GM21360 (cell line): ENCODE results near the gene TTYH2.

Source experiments
- ATAC-seq: cut with Tn5 transposase; IDR thresholded peaks from one replicate; pipeline ENCODE4 v1.9.1; 2021; ENCODE audit warnings: mild to moderate bottlenecking, moderate library complexity; ENCODE audit not compliant: unreplicated experiment

The TTYH2 gene

DNA sequence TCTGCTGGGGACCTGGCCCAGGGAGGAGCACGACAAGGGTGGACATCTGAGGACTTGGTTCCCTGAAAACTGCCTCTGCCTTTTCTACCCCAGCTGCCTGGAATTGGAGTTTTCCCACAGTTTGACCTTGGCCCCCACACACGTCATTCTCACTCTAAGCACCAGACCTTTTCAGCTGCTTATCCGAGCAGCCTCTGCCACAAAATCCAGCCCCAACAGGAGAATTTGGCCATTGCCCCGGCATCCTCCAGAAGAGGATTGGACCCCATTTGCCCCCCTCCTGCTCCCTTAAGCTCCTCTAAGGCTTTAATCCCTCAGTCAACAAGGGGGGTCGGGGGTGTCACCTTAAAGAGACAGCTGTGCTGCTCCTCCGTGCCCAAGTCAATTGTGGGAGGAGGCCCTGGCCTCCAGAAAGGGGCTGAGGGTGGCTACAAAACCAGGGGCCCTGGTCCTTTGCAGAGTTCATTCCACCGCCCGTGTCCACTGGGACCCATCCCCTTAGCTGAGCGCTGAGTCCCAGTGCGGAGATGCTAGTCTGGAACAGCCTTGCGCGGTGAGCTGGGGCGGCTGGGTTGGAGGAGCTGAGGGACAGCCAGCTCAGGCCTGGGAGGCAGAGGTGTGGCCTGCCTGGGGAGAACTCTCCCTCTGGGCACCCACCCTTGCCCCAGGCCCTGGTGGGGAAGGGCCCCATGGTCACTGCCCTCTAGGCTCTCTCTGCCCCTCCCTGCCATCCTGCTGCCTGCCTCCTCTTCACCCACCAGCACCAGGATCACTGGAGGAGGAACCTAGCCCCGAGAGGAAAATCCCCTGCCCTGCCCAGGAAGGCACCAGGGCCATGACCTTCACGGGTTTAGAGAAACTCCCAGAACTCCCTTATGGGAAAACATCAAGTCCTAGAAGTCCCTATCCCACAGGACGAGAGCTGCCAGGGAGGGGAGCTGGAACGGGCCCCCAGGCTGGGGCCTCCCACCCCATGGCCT lies 18.8 kb downstream of the TTYH2 start:
- ATAC-seq, result no peak

DNA sequence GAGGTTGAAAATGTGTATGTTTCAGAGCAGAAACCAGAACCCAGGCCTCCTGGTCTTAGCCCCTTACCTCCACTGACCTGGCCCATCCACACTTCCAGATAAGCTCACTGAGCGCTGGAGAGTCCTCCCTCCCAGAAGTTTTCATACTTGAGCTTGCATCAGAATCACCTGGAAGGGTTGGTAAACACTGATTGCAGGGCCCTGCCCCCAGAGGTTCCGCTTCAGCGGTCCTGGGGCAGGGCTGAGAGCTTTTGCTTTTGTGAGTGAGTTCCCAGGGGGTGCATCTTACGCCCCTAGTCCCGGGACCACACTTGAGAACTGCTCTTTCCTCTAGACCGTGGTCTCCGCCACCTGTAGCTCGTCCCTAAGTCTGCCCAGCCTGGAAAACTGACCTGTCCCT lies 20.6 kb downstream of the TTYH2 start:
- ATAC-seq, result no peak

DNA sequence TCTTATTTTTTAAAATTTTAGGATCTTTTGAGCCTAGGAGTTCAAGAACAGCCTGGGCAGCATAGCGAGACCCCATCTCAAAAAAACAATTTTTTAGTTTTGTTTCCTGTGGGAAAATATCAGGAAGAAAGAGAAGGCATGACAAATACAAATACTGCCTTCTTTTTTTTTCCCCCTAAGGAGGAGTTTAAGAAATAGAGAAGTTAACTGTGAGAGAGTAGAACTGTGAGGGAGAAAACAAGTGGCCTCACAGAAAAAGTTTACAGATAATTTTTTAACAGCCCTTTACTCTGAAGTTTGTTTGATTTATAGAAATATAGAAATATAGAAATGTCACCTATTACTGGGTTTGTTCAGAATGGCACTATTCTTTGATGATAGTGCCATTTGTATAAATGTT lies 21.1 kb downstream of the TTYH2 start:
- ATAC-seq, result no peak

DNA sequence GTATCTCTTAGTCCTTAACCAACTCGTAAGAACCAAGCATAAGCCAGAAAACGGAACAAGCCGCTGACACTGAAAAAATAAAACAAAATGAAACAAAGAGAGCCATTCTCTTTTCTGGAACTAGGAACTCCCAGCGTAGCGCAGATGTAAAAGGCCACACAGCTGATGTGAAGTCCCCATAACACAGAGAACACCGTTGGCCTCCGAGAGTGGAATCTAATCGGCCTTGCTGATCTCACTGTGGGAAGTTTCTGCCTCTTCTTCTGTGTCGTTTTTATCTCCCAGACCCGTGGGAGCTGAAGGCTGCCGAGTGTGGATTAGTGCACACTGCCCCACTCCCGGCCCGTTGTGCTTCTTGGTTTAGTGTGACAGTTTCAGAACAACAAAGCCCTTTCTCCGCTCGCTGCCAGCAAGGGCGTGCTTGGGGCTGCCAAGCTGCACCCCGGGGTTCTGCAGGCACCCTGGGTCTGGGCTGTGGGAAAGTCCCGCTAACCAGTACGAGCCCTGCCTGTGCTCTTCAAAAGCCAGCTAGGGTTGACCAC lies 21.7 kb downstream of the TTYH2 start:
- ATAC-seq, result no peak

DNA sequence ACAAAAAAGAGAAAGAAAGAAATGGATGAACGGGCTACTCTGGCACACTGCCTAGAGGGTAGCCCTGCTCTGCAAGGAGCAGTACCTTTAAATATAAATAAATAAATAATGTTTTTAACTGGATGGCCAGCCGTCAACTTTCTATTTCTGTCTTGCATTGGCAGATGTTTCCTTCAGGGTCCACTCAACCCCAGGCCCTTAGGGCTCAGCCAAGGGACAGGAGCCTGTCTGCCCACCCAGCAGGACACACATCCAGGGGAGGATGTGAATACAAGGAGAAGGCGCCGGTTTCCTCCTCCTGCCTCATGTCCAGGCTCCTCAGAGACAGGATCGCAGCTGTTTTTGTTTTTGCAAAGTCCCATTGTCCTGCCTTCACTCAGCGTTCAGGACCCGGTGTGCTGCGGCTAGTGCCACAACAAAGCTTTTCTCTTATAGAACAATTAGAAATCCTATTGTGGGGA lies 22.6 kb downstream of the TTYH2 start:
- ATAC-seq, result no peak

DNA sequence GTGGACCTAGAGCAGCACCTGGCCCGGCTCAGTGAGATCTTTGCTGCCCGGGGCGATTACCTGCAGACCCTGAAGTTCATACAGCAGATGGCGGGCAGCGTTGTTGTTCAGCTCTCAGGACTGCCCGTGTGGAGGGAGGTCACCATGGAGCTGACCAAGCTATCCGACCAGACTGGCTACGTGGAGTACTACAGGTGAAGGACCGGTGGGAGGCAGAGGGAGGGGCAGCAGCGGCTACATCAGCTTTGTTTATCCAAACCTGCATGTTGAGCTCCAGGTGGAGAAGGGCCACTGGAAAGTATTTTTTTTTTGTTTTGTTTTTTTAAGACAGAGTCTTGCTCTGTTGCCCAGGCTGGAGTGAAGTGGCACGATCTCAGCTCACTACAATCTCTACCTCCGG lies 23.9 kb downstream of the TTYH2 start:
- no peak for ATAC-seq

DNA sequence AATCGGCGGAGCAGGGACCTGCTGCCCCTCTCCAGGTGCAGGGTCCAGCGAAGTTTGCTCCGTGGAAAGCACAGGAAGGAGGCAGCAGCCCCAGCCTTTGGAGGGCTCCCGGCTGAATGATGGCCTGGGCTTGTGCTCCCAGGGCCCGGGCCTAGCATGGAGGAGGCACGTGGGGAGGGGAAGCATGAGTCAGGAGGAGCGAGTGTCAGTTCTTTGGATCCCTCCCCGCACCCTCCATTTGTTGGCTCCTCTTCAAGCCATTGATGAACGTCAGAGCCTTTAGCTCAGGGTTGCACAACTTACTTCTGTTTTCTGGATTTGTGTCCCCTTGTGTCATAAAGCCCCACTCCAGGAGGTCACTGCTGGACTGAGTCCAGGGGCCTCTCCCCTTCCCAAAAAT lies 25.8 kb downstream of the TTYH2 start:
- ATAC-seq, result no peak

DNA sequence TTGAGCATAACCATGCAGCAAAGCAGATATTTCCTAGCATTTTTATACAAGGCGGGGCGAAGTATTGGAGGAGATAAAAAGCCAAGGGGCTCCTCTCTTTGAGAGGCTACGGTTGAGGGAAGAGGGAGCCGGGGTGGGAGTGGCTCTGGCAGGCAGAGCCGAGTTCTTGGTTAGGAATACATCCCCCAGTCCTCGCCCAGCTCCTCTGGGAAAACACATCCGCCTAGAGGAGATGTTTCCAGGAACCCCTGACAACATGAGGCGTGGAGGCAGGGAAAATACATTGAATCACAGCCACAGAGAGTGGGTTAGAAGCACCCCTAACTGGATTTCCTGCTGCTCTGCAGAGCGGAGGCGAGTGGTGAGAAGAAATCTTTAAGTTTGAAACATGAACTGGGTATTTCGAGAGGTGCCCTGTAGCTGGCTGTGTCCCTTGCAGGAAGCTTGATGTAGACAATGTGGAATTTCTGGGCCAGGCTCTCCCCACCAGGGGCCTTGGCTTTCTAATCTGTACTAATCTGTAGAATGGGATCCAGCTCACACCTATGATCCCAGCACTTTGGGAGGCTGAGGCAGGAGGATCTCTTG lies 27.3 kb downstream of the TTYH2 start:
- ATAC-seq, result no peak

DNA sequence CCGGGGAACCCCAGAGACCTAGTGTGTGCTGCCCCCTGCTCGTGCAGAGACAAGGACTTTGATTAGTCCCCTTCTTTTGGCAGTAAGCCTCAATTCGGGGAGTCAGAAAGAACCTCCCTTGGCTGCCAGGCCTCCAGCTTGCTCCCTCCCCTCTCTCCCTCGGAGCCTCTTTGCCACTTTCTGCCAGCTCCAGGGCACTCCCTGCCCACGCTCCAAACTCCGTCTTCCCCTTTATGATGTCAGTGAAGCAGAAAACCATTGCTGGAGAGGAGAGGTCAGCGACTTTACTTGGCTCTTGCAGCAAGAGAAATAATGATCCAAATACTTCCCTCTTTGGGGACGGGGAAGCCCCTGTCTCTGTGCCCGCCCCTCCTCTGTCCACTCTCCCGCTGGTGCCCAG lies 28.1 kb downstream of the TTYH2 start:
- ATAC-seq, result no peak

DNA sequence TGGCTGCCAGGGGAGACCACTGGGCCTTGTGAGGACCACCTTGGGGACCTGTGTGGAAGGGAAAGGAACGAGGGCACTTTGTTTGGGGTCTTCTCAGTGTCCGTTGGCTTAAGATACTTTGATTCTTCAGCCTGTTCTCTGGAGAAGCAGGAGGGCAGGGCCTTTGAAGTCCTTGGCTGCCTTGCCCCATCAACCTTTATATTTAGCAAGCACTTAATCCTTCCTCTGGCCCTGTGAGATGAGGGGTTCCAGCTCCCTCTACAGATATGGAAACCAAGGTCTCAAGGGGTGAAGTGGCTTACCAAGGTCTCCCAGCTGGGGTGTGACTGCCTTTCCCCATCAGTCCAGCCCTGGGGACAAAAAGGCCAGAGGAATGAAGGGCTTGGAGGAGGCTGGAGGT lies 28.5 kb downstream of the TTYH2 start:
- no peak for ATAC-seq

DNA sequence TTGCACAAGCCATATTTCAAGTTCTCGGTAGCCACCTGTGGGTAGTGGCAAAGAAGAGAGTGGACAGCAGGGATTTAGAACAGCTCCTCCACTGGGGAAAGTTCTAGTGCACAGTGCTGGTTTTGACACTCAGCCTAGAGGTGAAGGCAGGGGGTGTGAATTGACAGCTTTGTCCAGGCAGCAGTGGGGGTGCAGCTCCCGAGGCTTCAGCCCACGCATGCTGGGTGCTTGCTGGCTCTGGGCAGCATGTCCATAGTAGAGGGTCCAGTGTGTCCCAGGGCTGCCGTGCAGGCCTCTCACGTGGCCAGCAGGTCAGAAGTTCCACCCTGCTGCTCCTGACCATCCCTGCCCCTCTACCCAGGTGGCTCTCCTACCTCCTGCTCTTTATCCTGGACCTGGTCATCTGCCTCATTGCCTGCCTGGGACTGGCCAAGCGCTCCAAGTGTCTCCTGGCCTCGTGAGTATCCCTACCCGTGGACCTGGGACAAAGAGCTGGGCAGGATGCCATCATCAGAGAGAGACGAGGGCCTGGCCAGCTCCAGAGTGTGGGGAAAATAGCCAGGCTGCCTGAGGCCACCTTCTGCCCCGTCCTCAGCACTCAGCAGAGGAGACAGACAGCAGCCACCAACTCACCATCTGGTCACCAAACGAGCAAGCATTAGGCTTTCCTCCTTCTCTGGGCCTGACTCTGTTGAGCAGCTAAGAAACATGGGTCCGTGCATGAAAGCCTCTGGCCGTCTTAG lies 29.8 kb downstream of the TTYH2 start:
- no peak for ATAC-seq

DNA sequence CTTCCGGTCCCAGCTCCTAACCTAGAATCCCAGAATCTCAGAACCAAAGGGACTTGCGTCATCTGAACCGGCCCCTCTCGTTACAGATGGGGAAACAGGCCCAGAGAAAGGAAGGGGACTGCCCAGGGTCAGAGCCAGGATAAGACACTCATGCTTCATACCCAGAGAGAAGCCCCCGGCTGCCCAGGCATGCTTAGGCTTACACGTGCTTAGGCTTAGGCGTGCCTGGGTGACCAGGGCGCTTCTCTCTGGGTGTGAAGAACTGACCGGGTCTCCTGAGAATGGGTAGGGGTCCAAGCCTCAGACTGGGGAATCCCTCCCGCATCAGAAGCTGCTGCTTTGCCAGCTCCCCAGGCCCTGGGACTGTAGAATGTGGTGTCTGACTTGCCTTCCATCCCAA lies 30.8 kb downstream of the TTYH2 start:
- ATAC-seq, result no peak

DNA sequence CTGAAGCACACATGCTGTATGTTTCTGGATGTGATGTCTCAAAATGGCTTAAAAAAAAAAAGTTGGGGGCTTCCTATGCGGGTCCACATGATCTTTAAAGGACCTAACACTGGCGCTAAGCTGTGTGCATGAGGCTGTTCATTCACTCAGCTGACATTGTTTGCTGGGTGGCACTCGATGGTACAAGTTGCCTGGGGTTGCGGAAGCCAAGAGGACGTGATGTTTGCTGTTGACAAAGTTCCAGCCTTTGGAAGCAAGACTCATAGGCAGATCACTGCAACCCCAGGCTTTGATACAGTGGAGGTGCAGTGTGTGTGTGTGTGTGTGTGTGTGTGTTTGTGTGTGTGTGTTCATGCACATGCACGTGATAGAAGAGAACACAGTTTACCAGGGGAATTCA lies 31.2 kb downstream of the TTYH2 start:
- no peak for ATAC-seq

DNA sequence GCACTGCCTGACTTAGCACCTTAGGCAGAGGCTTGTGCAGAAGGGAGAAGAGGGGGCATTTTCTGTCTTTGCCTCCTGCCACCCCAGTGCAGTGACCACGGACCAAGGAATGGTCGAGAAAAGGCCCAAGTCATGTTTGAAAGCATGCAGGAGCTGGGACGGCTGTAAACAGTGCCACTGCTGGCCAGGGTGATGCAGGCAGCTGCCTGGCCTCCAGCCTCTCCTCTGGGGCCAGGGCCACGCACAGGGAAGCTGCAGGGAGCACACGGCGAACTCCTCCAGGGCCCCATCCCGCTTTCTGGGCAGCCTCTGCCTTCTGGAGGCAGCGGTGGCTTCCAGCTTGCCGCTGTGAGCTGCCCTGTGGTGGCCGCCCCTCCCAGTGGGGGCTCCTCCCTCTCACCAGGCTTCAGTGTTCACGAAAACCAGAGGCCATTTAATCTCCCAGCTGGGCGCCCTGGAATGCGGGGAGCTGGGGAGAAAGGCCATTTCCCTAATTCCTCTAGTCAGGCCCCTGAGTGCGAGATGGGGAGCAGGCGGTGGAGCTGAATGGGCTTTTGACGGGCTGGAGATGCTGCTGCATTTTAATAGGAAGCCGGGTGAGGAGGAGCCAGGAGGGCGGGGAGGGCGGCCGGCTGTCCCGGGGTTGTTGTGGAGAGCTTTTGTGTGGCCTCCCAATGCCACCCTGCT lies 31.9 kb downstream of the TTYH2 start:
- ATAC-seq, result no peak

DNA sequence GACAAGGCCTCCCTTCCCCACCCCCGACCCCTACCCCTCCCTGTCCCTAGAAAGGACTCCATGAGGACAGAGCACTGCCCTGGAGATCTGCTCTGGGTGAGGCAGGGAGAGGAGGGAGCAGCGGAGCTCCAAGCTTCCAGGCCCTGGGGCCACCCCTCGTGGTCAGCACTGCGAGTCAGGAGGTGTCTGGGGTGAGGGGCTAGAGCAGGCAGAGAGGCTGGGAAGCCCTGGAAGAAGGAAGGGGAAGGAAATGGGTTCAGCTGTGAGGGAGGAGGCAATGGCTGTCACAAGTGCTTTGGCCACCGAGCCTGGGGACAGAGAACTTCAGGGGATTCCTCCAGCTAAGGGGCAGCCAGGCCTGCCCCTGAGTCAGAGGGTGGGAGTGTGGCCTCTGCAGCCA lies 32.5 kb downstream of the TTYH2 start:
- ATAC-seq, result no peak

DNA sequence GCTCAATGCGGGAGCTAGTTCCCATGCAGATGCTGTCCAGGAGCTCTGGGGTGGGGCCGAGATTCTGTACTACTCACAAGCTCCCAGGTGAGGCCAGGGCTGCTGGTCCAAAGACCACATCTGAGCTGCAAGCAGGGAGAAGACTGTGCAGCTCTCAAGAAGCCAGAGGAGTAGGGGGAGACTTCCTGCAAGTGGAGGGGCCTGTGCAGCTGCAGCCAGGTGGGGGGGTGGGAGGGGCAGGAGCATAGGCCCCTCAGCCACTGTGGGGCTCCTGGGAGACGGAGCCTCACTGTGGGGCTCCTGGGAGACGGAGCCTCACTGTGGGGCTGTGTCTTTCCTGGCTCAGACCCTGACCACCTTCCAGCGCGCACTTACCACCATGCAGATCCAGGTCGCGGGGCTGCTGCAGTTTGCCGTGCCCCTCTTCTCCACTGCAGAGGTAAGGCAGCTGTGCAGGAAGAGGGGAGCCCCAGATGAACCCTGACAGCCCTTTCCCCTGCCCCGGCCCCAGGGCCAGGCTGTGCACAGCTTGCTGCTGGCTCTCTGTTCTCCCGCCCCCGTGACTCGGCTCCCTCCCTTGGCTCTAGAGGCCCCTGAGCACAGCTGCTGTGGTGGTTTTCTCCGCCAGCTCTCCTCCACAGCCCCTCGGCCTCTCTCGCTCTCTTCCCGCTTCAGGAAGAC lies 36.4 kb downstream of the TTYH2 start:
- ATAC-seq, result no peak

DNA sequence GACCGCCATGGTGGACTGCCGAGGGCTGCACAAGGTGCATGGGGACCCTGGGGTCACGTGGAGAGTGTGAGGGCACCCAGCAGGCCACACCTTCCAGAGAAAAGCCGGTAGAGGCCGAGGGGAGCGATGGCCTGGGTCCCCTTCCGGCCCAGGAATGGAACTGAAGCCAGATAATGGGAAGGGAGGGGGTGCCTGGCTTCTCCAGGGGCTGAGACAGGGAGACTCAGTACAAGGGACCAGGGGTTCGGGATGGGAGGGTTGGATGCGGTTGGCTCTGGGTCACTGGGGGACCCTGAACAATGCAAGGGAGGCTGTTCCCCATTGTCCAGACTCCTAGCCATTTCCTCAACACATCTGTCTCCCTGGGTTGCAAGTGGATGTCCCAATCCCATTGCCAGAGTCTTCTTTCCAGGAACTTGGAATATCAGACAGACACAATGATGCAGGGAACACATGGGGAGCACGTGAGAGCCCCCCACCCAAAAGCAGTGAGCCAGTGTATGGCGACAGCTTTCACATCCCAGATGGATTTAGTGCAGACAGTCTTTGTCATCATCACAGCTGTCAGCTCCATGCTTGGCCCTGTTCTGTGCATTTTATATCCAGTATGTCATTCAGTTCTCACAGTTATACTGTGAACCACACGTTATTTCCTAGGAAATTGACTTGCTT lies 37.1 kb downstream of the TTYH2 start:
- no peak for ATAC-seq

DNA sequence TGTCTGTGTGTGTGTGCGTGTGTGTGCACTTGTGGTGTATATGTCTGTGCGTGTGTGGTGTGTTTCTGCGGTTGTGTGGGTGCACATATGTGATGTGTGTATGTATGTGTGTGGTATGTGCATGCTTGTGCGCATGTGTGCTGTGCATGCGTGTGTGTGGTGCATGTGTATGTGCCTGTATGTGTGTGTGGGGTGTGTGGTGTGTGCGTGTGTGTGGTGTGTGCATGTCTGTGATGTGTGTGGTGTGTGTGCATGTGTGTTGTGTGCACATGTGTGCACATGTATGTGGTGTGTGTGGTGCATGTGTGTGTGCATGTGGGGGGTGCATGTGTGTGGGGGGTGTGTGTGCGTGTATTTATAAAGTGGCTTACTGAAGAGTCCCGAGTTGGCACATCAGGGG lies 37.7 kb downstream of the TTYH2 start:
- no peak for ATAC-seq

DNA sequence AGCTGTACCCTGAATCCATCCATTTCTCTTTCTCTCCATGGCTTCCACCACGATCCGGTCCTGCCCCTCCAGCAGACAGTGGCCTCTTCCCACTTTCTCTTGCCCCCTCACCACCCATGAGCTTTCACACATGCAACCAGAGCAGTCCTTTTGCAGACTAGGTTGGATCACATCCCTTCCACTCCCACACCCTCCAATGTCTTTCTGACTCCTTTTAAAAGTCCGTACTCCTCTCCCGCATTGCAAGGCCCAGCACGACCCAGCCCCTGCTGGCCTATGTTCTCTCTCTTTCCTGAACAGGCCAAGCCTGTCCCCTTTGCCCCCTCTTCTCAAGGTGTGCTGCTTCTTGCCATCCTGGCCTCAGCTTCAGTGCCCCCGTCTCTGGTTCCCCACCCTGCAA lies 38.2 kb downstream of the TTYH2 start:
- no peak for ATAC-seq

DNA sequence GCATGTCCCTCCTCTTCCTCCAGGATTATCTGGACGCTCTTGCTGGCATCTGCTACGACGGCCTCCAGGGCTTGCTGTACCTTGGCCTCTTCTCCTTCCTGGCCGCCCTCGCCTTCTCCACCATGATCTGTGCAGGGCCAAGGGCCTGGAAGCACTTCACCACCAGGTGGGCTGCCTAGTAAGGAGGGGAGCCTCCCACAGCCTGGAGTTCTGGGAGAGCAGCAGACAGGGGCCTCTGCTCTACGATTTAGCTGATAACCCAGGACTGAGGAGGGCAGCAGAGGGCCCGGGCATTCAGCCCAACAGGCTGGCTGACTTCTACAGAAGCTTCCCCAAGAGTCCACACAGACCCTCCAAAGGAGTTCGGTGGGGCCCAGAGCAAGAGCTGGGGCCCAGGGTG lies 38.8 kb downstream of the TTYH2 start:
- no peak for ATAC-seq
